ENCODE data around the gene HOMER1.
A peak's percentile ranks its signal among the peaks of the same experiment; 100 is the strongest.
"Not testable (repeated sequence)": the region's sequence is repeated elsewhere in the genome, so short reads cannot be mapped to it uniquely, and the experiment has no call there.

The HOMER1 gene

GRCh38 chr5:79518718-79519117, 4.8 kb upstream of the HOMER1 start:
- no peak for DNase-seq (ENCODE audit: low read depth in 2 of 3, low spot score in 1 of 3)

GRCh38 chr5:79517601-79518000, 3.7 kb upstream of the HOMER1 start:
- no peak for DNase-seq (ENCODE audit: low read depth in 2 of 3, low spot score in 1 of 3)

- DNase-seq (ENCODE audit: low read depth in 2 of 3, low spot score in 1 of 3), result no peak
These were observed 3.1 kb upstream of the HOMER1 start for GRCh38 chr5:79516986-79517385.

GRCh38 chr5:79516331-79516730, 2.4 kb upstream of the HOMER1 start:
- not testable (repeated sequence) for DNase-seq (ENCODE audit: low read depth in 2 of 3, low spot score in 1 of 3)

DNA sequence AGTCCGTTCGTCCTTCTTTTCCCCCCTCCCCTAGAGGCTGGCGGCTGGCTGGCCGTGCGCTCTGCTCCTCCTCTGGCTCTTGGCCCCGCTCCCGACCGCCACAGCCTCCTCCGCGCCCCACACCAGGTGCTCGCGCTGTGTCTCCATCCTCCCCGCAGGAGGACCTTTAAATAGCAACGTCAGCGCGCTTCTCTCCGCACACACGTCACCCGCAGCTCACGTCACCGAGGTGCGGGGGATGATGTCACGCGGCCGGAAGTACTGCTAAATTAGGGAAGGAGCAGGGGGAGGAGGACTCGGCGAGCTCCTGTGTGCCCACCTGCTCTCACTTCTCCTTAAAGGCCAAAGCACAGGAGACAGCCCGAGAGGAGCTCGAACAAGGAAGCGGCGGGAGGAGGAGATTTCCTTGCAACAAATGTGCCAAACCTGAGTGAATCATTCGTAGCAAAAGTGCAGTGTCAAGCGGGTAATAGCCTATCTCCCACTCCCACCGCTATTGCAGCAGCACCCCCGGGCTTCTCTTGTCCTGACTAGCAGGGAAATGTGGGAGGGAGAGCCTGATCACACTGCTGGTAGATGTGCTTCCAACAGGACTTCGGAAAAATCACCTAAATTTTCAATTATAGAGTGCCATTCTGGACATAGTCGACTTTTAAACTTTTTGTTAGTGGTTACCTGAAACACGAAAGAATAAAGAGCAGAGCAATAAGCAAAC, 614 bp upstream of the HOMER1 start:
- peak; percentile 79 to 87 (median 85) for DNase-seq (ENCODE audit: low read depth in 2 of 3, low spot score in 1 of 3)

DNA sequence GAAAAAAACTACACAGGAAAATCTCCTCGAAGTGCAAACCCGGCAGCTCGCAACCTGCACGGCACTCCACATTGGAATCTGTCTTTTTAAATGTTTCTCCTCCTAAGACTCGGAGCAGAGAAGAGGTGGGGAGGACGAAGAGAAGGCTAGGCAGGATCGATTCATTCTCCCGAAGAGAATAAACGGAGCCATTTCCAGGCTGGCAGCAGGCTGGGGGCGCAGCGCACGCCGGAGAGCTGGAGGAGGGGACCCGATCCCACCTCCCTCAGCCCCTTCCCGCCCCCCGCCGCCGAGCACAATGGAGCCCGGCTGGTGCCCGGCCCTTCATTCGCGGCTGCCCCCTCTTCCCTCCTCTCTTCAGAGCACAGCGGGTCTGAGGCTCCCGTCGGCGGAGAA, 628 bp downstream of the HOMER1 start:
- no peak for DNase-seq (ENCODE audit: low read depth in 2 of 3, low spot score in 1 of 3)

- DNase-seq (ENCODE audit: low read depth in 2 of 3, low spot score in 1 of 3), result no peak
These were observed 1.2 kb downstream of the HOMER1 start for GRCh38 chr5:79512471-79513307.

GRCh38 chr5:79512049-79512448, 1.9 kb downstream of the HOMER1 start:
- DNase-seq (ENCODE audit: low read depth in 2 of 3, low spot score in 1 of 3), result no peak

DNA sequence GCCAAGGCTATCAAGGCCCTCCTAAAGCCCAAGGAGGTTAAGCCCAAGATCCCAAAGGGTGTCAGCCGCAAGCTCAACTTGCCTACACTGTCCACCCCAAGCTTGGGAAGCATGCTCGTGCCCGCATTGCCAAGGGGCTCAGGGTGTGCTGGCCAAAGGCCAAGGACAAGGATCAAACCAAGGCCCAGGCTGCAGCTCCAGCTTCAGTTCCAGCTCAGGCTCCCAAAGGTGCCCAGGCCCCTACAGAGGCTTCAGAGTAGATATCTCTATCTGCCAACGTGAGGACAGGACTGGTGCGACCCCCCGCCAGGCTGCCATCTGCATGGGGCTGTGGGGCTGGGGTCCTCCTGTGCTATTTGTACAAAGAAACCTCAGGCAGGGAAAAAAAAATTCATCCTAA, 3.3 kb downstream of the HOMER1 start:
- DNase-seq (ENCODE audit: low read depth in 2 of 3, low spot score in 1 of 3), result no peak

DNA sequence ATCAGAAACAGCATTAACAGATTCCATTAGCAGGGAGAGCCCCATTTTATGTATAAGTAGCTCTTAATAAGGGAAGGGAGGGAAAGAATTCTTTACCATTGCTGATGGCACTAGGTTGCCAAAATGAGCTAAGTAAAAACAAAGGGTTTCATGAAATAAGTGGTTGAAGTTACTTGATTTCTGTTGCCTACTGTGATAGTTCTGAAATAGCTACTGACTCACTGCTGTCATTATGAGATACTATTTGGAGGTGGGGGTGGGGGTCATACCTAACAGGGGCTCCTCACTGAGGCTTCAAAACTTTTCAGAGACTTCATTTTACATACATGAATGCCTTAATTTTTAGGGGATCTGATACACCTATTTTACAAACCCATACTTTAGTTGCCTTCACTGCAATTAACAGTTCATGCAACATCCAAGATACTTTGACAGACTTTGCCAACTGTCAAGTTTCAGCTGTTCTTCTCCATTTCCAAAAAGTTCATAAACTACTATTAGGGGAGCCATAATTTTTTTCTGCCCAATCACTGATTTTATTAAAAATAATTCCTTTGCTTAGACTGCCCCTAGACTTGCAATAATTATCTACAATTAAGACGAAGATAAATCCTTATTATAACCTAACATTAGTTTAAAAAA, 4.6 kb downstream of the HOMER1 start:
- DNase-seq (ENCODE audit: low read depth in 2 of 3, low spot score in 1 of 3), result no peak

DNA sequence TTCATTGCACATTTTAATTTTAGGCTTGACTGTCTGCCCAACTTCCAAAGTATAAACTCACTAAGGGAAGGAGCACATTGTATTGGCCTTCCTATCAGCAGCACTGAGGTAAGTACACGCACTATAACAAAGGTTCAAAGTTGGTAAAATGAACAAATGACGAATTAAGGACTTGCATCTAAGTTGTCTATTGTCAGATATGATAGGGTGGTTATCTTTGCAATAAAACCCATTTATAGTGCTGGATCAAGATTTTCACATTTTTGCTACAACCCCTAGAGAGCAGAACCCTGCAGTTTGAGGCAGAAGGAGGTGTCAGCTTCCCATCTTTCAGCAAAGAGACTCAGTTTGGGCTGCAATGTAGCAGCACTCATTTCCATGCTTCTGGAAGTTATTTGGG, 5.1 kb downstream of the HOMER1 start:
- no peak for DNase-seq (ENCODE audit: low read depth in 2 of 3, low spot score in 1 of 3)

DNA sequence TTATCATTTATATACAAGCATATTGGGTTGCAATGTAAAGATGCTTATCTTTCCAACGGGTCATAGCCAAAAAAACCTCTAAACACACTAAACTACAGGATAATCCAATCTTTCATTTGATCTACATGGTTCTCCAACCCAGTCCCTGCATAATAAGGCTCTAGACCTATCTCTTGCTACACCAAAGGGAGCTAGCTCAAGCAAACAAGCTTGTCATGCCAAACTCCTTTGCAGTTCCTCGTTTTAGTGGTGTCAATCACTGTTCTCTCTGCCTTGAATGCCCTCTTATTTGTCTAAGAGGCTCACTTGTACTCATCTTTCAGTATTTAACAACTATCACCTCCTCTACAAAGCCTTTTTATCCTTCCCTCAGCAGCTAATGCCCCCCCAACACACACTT, 5.6 kb downstream of the HOMER1 start:
- no peak for DNase-seq (ENCODE audit: low read depth in 2 of 3, low spot score in 1 of 3)

GRCh38 chr5:79507251-79508205, 6.4 kb downstream of the HOMER1 start:
- no peak for DNase-seq (ENCODE audit: low read depth in 2 of 3, low spot score in 1 of 3)

- DNase-seq (ENCODE audit: low read depth in 2 of 3, low spot score in 1 of 3), result no peak
These were observed 8.8 kb downstream of the HOMER1 start for GRCh38 chr5:79505138-79505537.

- no peak for DNase-seq (ENCODE audit: low read depth in 2 of 3, low spot score in 1 of 3)
These were observed 10.0 kb downstream of the HOMER1 start for GRCh38 chr5:79503794-79504495.

DNA sequence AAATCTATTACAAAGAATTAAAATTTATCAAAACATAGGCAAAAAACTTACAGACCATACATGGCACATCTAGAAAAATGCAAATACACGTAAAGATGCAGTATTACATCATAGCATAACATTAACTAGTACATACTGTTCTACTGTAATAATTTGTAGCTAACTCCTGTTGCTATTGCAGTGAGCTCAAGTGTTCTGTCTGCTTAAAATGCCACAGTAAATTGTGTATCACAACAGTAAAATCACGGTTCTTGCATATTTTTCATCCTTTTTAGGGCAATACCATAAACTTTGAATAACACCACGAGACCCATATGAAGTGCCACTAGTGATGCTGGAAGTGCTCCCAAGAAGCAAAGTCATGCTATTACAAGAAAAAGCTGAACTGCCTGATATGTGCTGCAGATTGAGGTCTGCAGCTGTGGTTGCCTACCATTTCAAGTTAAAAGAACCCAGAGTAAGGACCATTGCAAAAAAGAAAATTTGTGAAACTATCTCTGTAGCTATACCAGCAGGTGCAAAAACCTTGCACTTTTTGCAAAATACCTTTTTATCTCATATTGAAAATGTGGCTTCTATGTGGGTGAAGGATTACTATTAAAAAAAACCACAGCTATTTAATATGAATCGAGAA, 14.2 kb downstream of the HOMER1 start:
- DNase-seq (ENCODE audit: low read depth in 2 of 3, low spot score in 1 of 3), result no peak

DNA sequence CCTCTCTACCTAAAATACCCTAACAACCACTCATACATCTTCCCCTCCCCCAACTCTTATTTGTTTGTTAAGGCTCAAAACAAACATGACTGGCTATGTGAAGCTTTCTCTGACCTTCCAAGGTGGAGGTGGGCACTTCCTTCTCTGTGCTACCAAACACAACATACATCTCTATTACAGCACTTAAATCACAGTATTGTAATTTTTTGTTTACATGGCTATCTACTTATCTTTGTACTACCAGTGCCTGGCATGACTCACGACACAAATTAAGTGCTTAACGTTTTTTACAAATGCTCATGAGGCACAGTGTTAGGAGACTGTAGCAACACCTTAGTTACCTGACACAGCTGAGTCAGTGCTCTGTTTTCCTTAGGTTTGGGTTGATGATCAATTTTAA, 18.6 kb downstream of the HOMER1 start:
- no peak for DNase-seq (ENCODE audit: low read depth in 2 of 3, low spot score in 1 of 3)

- DNase-seq (ENCODE audit: low read depth in 2 of 3, low spot score in 1 of 3), result no peak
These were observed 20.2 kb downstream of the HOMER1 start for GRCh38 chr5:79493596-79494345.

GRCh38 chr5:79491690-79492317, 22.1 kb downstream of the HOMER1 start:
- no peak for DNase-seq (ENCODE audit: low read depth in 2 of 3, low spot score in 1 of 3)
